H9 (cell line): ENCODE results near the gene ELF1. TPM values are rescaled to one million over a fixed set of nuclear protein-coding genes. Genes with fewer than 3 reads are reported as not detected.
A peak's percentile ranks its signal among the peaks of the same experiment; 100 is the strongest.

ENCODE experiments used
- DNase-seq: peaks from one replicate; pipeline ENCODE4 v3.0.0-alpha.2; 2017
- H2AFZ ChIP-seq: one replicate; pipeline ENCODE4 v1.6.1; 2013; ENCODE audit warnings: mild to moderate bottlenecking, low read length, control low read depth, moderate library complexity
- H2AK5ac ChIP-seq: 2 replicates; pipeline ENCODE4 v1.6.1; 2013; ENCODE audit warnings: low read length, control low read depth, mixed read lengths; ENCODE audit not compliant: insufficient read length
- H2BK120ac ChIP-seq: one replicate; pipeline ENCODE4 v1.6.1; 2013; ENCODE audit warnings: low read depth, mild to moderate bottlenecking, low read length, control low read depth, inconsistent platforms; ENCODE audit not compliant: poor library complexity, severe bottlenecking
- H2BK12ac ChIP-seq: 2 replicates; pipeline ENCODE4 v1.6.1; 2013; ENCODE audit warnings: low read length, control low read depth, mixed read lengths, low read depth; ENCODE audit not compliant: insufficient read length
- H2BK15ac ChIP-seq: 2 replicates; pipeline ENCODE4 v1.6.1; 2013; ENCODE audit warnings: low read depth, low read length, control low read depth
- H2BK20ac ChIP-seq: one replicate; pipeline ENCODE4 v1.6.1; 2013; ENCODE audit warnings: low read depth, mild to moderate bottlenecking, low read length, control low read depth, inconsistent platforms; ENCODE audit not compliant: poor library complexity, severe bottlenecking
- H2BK5ac ChIP-seq: 2 replicates; pipeline ENCODE4 v1.6.1; 2013; ENCODE audit warnings: low read length, control low read depth, mixed read lengths; ENCODE audit not compliant: insufficient read length
- H3K14ac ChIP-seq: 2 replicates; pipeline ENCODE4 v1.6.1; 2013; ENCODE audit warnings: low read length, control low read depth; ENCODE audit not compliant: insufficient read depth
- H3K18ac ChIP-seq: 2 replicates; pipeline ENCODE4 v1.6.1; 2013; ENCODE audit warnings: low read depth, mild to moderate bottlenecking, mixed read lengths, low read length, control low read depth; ENCODE audit not compliant: insufficient read length
- H3K23ac ChIP-seq: 2 replicates; pipeline ENCODE4 v1.6.1; 2013; ENCODE audit warnings: low read length, control low read depth, mixed read lengths, low read depth; ENCODE audit not compliant: insufficient read length
- H3K23me2 ChIP-seq: 2 replicates; pipeline ENCODE4 v1.6.1; 2013; ENCODE audit warnings: low read depth, mild to moderate bottlenecking, mixed read lengths, low read length, control low read depth; ENCODE audit not compliant: insufficient read length, poor library complexity, severe bottlenecking
- H3K27ac ChIP-seq: 2 replicates; pipeline ENCODE4 v1.5.1; 2013; ENCODE audit warnings: low read length, control low read depth, mixed read lengths, low read depth; ENCODE audit not compliant: insufficient read length
- H3K27me3 ChIP-seq: 2 replicates; pipeline ENCODE4 v1.6.1; 2013; ENCODE audit warnings: low read length, control low read depth, inconsistent platforms; ENCODE audit not compliant: insufficient read depth
- H3K4ac ChIP-seq: 2 replicates; pipeline ENCODE4 v1.6.1; 2013; ENCODE audit warnings: low read depth, mild to moderate bottlenecking, control low read depth, inconsistent platforms, low read length, moderate library complexity
- H3K4me1 ChIP-seq: 2 replicates; pipeline ENCODE4 v1.6.1; 2013; ENCODE audit warnings: low read length, control low read depth, inconsistent platforms; ENCODE audit not compliant: insufficient read depth
- H3K4me2 ChIP-seq: 2 replicates; pipeline ENCODE4 v1.6.1; 2013; ENCODE audit warnings: low read length, control low read depth, mixed read lengths; ENCODE audit not compliant: insufficient read length, insufficient read depth
- H3K56ac ChIP-seq: 2 replicates; pipeline ENCODE4 v1.6.1; 2013; ENCODE audit warnings: low read depth, mild to moderate bottlenecking, mixed read lengths, low read length, control low read depth; ENCODE audit not compliant: insufficient read length
- H3K79me1 ChIP-seq: 2 replicates; pipeline ENCODE4 v1.6.1; 2013; ENCODE audit warnings: low read depth, mild to moderate bottlenecking, moderate library complexity, low read length, control low read depth, inconsistent platforms; ENCODE audit not compliant: insufficient read depth, poor library complexity, severe bottlenecking
- H3K79me2 ChIP-seq: 2 replicates; pipeline ENCODE4 v1.6.1; 2013; ENCODE audit warnings: low read length, control low read depth, inconsistent platforms; ENCODE audit not compliant: insufficient read depth
- H3K9ac ChIP-seq: 2 replicates; pipeline ENCODE4 v1.6.1; 2013; ENCODE audit warnings: low read length, control low read depth, mixed read lengths; ENCODE audit not compliant: insufficient read length; ENCODE audit errors: extremely low read depth
- H3K9me3 ChIP-seq: one replicate; pipeline ENCODE4 v1.6.1; 2013; ENCODE audit warnings: low read depth, low read length, inconsistent platforms; ENCODE audit not compliant: control insufficient read depth
- H3T11ph ChIP-seq: one replicate; pipeline ENCODE4 v1.6.1; 2013; ENCODE audit warnings: mild to moderate bottlenecking, low read length, control low read depth, inconsistent platforms
- H4K20me1 ChIP-seq: one replicate; pipeline ENCODE4 v1.6.1; 2013; ENCODE audit not compliant: control insufficient read depth, insufficient read length, insufficient read depth
- H4K5ac ChIP-seq: 2 replicates; pipeline ENCODE4 v1.6.1; 2013; ENCODE audit warnings: low read depth, mild to moderate bottlenecking, mixed read lengths, low read length, control low read depth; ENCODE audit not compliant: insufficient read length
- H4K8ac ChIP-seq: replicated peaks from 2 replicates; pipeline ENCODE4 v1.6.1; 2013; ENCODE audit warnings: low read length, control low read depth, mixed read lengths, low read depth; ENCODE audit not compliant: insufficient read length
- H4K91ac ChIP-seq: 2 replicates; pipeline ENCODE4 v1.6.1; 2013; ENCODE audit warnings: low read depth, mild to moderate bottlenecking, moderate library complexity, mixed read lengths, low read length, control low read depth; ENCODE audit not compliant: insufficient read length
- H3K27ac Mint-ChIP-seq, 3 experiments: 2 replicates in 2 of 3; 3 replicates in 1 of 3; pipeline ENCODE4 v1.8.0; 2020 to 2021; ENCODE audit warnings: mixed read lengths in 3 of 3, mild to moderate bottlenecking in 1 of 3, moderate library complexity in 1 of 3
- H3K27me3 Mint-ChIP-seq: 2 replicates; pipeline ENCODE4 v1.8.0; 2021; ENCODE audit warnings: low read depth, mild to moderate bottlenecking, moderate library complexity, mixed read lengths
- H3K36me3 Mint-ChIP-seq, 3 experiments: 2 replicates in 2 of 3; 3 replicates in 1 of 3; pipeline ENCODE4 v1.8.0; 2020 to 2021; ENCODE audit warnings: low read depth in 3 of 3, mixed read lengths in 3 of 3; ENCODE audit not compliant: insufficient read depth in 1 of 3
- H3K4me1 Mint-ChIP-seq, 2 experiments: 2 replicates each; pipeline ENCODE4 v1.8.0; 2020; ENCODE audit warnings: mixed read lengths in 2 of 2
- H3K4me3 Mint-ChIP-seq, 2 experiments: 2 replicates in 1 of 2; 3 replicates in 1 of 2; pipeline ENCODE4 v1.8.0; 2020 to 2021; ENCODE audit warnings: mild to moderate bottlenecking in 2 of 2, mixed read lengths in 2 of 2, moderate library complexity in 1 of 2
- H3K9me3 Mint-ChIP-seq, 2 experiments: 2 replicates in 1 of 2; 3 replicates in 1 of 2; pipeline ENCODE4 v1.8.0; 2020; ENCODE audit warnings: mild to moderate bottlenecking in 2 of 2, mixed read lengths in 2 of 2, moderate library complexity in 1 of 2
- CTCF ChIP-seq: fragments of 200-600 bp; sonication (generic); conservative IDR thresholded peaks from 3 replicates; pipeline ENCODE4 v1.8.0; 2021; ENCODE audit warnings: antibody characterized with exemption, mild to moderate bottlenecking
- WGBS: extraction: QIAGEN DNeasy Blood & Tissue Kit; methylation state at CpG from one replicate; pipeline ENCODE4 v1.1.7; 2013; ENCODE audit warnings: missing lambda C conversion rate, low lambda C conversion rate, mixed read lengths; ENCODE audit not compliant: insufficient read length; ENCODE audit errors: extremely low coverage; 5-methylcytosine and 5-hydroxymethylcytosine counted together
- total RNA-seq: library from RNA; stranded (reverse); gene quantifications from 2 replicates; pipeline ENCODE4 v1.2.1, GENCODE V29; 2021

Gene ELF1
- total RNA-seq, 1 experiment from 2014 or later: 15.5 TPM

DNA sequence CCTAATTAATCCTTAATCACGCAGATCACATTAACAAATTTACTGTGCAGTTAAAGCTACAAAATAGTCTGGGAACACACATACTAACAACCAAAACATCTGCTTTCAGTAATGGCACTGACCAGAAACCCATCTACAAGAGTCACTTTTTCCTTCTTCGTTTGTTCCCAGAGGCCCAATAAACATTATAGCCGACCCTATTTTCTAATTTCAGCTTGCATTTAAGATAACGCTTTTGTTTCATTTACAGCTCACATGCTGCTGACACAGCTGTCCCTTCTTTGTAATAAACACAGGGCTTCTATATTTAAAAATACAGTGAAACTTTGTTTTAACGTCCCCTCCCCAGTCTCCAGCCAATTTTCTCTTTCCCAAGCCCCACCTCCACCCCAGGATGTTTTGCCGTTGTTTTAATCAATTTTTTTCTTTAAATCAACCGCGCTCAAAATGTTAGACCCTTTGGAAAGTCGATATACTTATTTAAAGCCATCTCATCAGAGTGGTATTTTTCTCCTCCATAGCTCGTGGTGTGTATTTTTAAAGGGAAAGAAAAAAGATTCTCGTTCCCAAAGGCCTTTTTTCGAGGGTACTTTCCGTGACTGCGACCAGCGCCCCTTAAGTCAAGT is 40.5 kb upstream of the ELF1 start:
- H3K9me3 ChIP-seq: no peaks in the 10 kb centered on the region

More for the DNA sequence above, 40.5 kb upstream of the ELF1 start:
- Histone ChIP-seq H4K5ac (no peak overlapping the region), H3K56ac (no peak overlapping the region), H3K79me2 (no peaks in the 10 kb centered on the region), H3K23ac (no peak overlapping the region), H3K18ac (no peak overlapping the region), H4K8ac (no peak overlapping the region), H2BK12ac (no peak overlapping the region), H3T11ph (no peak overlapping the region), H3K4ac (no peak overlapping the region), H3K27ac (no peak overlapping the region), H3K4me2 (peak overlapping the region; percentile 69), H3K23me2 (no peaks in the 10 kb centered on the region), H2AK5ac (no peak overlapping the region), H3K14ac (no peak overlapping the region), H3K9ac (peak overlapping the region; percentile 61), H3K79me1 (no peaks in the 10 kb centered on the region), H2BK5ac (no peak overlapping the region), H2AFZ (no peak overlapping the region), H4K20me1 (no peaks in the 10 kb centered on the region), H2BK15ac (no peak overlapping the region), H2BK20ac (no peak overlapping the region), H3K4me1 (no peaks in the 10 kb centered on the region), H3K27me3 (no peaks in the 10 kb centered on the region), H2BK120ac (no peak overlapping the region), H4K91ac (no peak overlapping the region)
- TF ChIP-seq CTCF: no peak
- H3K9me3 Mint-ChIP-seq: no peaks in the 10 kb centered on the region
- H3K27me3 Mint-ChIP-seq: peaks cover 7% of the 10 kb centered on the region
- peaks cover 30 to 36% of the 10 kb centered on the region in 2 experiments for H3K4me1 Mint-ChIP-seq
- no peak for DNase-seq
- peak overlapping the region; percentile 99 for H3K4me3 Mint-ChIP-seq
- WGBS: no CpG with 5 or more reads among the region's 15 CpGs
- H3K27ac Mint-ChIP-seq: peak overlapping the region; percentile 87 to 95 (median 91)
- peaks cover 2 to 16% (median 13%) of the 10 kb centered on the region in 3 experiments; a peak in 4 of 7 replicates for H3K36me3 Mint-ChIP-seq
